Fibroblast of the aortic adventitia (primary cell): ENCODE results near the gene ZIC4. TPM values are rescaled to one million over a fixed set of nuclear protein-coding genes. Genes with fewer than 3 reads are reported as not detected.

Experiments used
- DNase-seq: peaks from one replicate; pipeline ENCODE4 v3.0.0-alpha.2; 2010; ENCODE audit warnings: low read depth
- H3K4me3 ChIP-seq: 2 replicates; pipeline ENCODE4 v1.5.1; 2011; ENCODE audit warnings: low read depth, mild to moderate bottlenecking, control low read depth, low read length, moderate library complexity
- total RNA-seq: library from RNA; depleted of rRNA; stranded (reverse); fragments of >200 nt; gene quantifications from 2 replicates; pipeline ENCODE4 v1.2.3, GENCODE V29; 2012; ENCODE audit warnings: low replicate concordance
- TF ChIP-seq, protein P1 (sequence below): IDR thresholded peaks from 2 replicates; pipeline ENCODE4 v1.5.1; 2011; ENCODE audit warnings: mild to moderate bottlenecking, low read length, control low read depth, inconsistent platforms; ENCODE audit not compliant: insufficient read depth

ZIC4 gene
- total RNA-seq, 1 donor: not detected

DNA sequence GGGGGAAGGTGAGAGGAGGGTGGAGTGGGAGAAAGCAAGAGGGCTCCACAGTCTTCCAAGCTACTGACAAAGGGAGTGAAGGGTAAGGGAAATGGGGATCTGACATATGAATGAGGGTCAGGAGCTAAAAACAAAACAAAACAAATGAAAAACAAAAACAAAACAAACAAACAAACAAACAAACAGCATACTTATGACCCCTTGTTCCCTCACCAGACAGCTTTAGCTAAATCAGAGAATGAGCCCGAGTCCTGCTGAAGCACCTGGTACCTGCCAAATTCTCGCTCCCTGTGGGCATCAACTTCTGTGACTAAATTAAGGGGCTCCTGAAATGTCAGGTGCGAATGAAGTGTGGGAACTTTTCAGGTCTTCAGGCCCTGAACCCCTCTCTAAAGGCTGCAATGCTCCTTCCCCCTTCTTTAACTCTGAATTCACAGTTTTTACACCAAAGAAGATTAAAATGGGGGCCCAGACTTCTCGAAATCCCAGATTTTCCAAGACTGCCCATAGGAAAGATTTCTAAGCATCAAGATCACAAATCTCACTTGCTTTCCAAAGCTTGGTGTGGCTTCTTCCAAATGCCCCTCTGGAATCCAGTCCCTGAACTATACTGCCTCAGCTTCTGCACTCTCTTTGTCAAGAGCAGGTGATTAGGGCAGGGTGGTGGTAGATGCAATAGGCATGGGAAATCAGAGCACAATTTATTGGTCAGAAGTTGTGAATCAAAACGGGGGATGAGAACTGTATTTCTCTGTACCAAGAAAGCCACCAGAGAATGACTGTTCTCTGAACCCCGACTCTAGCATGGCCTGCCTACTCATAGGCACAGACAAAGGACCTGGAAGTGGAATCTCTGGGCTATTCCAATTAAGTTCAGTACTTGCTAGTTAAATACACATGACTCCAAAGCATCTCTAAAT is 40.9 kb downstream of the ZIC4 start:
- no peak for DNase-seq
- TF ChIP-seq, protein P1, sequence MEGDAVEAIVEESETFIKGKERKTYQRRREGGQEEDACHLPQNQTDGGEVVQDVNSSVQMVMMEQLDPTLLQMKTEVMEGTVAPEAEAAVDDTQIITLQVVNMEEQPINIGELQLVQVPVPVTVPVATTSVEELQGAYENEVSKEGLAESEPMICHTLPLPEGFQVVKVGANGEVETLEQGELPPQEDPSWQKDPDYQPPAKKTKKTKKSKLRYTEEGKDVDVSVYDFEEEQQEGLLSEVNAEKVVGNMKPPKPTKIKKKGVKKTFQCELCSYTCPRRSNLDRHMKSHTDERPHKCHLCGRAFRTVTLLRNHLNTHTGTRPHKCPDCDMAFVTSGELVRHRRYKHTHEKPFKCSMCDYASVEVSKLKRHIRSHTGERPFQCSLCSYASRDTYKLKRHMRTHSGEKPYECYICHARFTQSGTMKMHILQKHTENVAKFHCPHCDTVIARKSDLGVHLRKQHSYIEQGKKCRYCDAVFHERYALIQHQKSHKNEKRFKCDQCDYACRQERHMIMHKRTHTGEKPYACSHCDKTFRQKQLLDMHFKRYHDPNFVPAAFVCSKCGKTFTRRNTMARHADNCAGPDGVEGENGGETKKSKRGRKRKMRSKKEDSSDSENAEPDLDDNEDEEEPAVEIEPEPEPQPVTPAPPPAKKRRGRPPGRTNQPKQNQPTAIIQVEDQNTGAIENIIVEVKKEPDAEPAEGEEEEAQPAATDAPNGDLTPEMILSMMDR: no peak
- H3K4me3 ChIP-seq: no peak overlapping the region

DNA sequence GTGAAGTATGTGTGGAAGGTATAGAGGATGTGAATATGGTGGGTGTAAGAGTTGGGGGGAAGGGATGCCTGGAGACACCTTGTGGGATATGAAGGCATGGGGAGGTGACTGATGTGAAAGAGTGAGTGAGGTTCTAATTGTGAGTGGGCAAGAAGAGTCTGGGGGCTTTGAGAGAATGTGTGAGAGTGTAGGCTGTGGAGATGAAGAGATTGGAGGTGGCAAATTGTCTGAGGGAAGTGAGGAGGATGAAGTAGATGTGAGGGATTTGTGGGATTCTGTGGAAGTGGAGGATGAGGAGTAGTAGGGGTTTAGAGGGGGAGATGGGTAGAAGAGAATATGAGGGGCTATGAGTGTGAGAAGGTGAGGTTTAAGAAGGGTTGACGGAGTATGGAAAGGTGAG is 41.6 kb downstream of the ZIC4 start:
- DNase-seq: no peak
- H3K4me3 ChIP-seq: no peak overlapping the region
- TF ChIP-seq, protein P1: no peak

DNA sequence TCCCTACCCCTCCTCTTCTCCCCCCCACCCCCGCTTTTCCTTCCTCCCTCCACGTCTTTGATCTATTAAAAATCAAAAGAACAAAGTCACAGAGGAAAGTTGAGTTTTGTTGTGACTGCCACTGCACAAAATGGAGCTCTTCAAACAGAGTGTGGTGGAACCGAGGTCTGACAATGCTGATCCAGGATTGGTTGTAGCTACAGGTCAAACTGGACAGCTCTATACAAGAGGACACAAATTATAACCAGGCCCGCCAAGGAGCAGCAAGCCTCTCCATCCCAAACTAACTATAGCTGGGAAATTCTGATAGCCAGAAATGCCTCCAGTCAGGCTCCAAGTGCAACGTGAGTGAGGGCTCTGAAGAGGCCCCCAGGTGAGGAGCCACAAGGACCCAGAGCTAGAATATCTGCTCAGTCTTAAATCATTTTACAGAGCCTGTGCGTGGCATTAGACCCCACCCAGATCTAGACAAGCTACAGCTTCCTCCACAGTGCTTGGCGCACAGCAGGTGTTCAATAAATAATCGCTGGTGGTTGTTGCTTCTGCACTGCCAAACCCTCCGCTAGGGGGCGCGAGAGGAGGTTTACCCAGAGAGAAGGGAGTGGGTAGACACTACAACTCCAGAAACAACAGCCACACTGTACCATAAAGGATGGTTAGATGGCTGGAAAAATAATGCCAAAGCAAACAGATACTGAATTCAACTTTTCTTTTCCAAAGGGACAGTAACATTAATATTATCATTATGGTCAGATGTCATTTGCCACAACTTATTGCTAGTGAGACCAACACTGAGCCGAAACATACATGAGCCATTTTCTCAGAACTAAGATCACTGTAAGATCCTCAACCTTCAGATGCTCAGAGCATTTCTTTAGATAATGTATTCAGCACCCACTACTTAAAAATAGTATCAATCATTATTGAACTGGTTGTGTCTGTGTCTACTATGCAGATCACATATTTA is 44.6 kb downstream of the ZIC4 start:
- no peak for DNase-seq
- TF ChIP-seq, protein P1: peak; percentile 56
- no peak overlapping the region for H3K4me3 ChIP-seq

DNA sequence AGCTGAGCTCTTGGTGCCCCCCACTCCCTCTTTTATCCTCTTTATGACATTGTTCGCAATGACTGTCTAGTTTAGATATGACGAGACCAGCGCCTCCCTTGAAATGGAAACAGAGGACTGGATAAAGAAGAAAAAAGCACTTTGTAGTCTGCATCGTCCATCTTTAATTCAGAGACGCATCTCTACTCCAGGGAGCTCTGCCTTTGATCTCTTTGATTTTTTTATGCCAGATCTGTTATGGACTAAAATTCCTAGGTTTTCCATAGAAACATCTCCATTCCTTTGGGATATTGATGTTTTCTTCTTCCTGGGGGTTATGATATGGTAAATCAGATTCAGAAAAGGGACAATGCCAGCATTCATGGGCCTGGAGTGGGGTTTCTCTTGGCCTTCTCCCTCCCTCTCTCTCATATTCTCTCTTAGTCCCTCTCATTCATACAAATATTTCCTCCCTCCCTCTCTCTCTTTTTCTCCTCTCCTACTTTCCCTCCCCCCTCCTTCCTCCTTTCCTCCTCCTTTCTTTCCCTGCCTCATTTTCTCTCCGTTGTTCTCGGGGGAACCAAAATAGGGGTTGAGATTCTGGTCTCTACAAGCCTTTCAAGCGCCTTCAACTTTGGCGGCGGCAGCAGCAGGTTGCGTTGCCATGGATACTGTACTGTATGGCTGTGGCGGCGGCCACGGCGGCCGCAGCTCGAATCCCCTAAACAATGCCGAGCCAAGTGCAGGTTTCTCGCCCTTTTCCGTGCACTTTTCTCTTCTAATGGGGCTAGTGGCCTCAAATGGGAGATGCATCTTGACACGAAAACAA is 45.5 kb downstream of the ZIC4 start:
- TF ChIP-seq, protein P1: no peak
- no peak overlapping the region for H3K4me3 ChIP-seq
- no peak for DNase-seq

DNA sequence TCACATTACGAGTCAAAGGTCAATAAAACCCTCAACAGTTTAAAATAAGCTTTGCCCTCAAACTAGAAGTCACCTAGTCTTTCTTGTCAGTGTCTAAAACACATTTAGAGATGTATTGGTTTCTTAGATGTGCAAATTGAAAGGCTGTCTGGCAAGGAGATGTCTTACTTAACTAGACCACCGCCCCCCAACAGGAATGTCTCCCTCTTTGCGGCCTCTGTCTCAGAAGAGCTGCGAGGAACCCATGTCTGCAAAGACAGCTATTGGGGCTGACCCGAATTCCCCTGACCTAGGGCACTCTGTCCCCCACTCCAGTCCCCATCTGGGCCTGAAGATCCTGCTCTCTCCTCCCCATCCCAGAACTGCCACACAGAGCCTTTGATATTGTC is 46.3 kb downstream of the ZIC4 start:
- DNase-seq: no peak
- no peak overlapping the region for H3K4me3 ChIP-seq
- TF ChIP-seq, protein P1: no peak
